K562 (cell line): ENCODE measurements around the gene CAPZB.

Experiments
- EZH2 ChIP-seq: IDR thresholded peaks from 2 replicates; pipeline ENCODE4 v1.6.1; 2012; ENCODE audit warnings: low read depth, mild to moderate bottlenecking, inconsistent platforms, low read length, borderline replicate concordance
- FOXA3 ChIP-seq, 2 experiments: fragments of 450-650 bp in 1 of 2; sonication (generic) in 1 of 2; formaldehyde crosslinking; IDR thresholded peaks in 1 of 2; conservative IDR thresholded peaks in 1 of 2; 2 replicates each; pipeline versions ENCODE4 v1.4.0 to v1.8.0; 2020 to 2022; ENCODE audit warnings: mild to moderate bottlenecking in 2 of 2, missing genetic modification reagents in 1 of 2
- ZBTB33 ChIP-seq: sonication (generic); formaldehyde crosslinking; IDR thresholded peaks from 2 replicates; pipeline ENCODE4 v1.8.1; 2023; ENCODE audit warnings: mild to moderate bottlenecking, missing genetic modification reagents
- TF ChIP-seq, protein P1 (sequence below): IDR thresholded peaks from 2 replicates; pipeline ENCODE4 v1.6.1; 2012; ENCODE audit warnings: low read depth, low read length, improper control_type of control experiment, borderline replicate concordance

- TF ChIP-seq ZBTB33: no peak
- no peak for TF ChIP-seq EZH2
- TF ChIP-seq, protein P1, sequence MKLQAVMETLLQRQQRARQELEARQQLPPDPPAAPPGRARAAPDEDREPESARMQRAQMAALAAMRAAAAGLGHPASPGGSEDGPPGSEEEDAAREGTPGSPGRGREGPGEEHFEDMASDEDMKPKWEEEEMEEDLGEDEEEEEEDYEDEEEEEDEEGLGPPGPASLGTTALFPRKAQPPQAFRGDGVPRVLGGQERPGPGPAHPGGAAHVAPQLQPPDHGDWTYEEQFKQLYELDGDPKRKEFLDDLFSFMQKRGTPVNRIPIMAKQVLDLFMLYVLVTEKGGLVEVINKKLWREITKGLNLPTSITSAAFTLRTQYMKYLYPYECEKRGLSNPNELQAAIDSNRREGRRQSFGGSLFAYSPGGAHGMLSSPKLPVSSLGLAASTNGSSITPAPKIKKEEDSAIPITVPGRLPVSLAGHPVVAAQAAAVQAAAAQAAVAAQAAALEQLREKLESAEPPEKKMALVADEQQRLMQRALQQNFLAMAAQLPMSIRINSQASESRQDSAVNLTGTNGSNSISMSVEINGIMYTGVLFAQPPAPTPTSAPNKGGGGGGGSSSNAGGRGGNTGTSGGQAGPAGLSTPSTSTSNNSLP: no peak
- no peak for TF ChIP-seq FOXA3 (CRISPR knock-in tag; conservative IDR thresholded peaks at IDR 0.05 in 1 of 2, IDR thresholded peaks at IDR 0.05 in 1 of 2)
Observed at GRCh38 chr1:19419691-19420090, 65.6 kb downstream of the CAPZB start.
